ENCODE results near the gene C11orf16. TPM values are rescaled to one million over a fixed set of nuclear protein-coding genes. Genes with fewer than 3 reads are reported as not detected.

C11orf16 gene
- not detected in 5 replicates for total RNA-seq (2022; extraction: Qiagen RNA extraction; ENCODE audit: low read depth)

DNA sequence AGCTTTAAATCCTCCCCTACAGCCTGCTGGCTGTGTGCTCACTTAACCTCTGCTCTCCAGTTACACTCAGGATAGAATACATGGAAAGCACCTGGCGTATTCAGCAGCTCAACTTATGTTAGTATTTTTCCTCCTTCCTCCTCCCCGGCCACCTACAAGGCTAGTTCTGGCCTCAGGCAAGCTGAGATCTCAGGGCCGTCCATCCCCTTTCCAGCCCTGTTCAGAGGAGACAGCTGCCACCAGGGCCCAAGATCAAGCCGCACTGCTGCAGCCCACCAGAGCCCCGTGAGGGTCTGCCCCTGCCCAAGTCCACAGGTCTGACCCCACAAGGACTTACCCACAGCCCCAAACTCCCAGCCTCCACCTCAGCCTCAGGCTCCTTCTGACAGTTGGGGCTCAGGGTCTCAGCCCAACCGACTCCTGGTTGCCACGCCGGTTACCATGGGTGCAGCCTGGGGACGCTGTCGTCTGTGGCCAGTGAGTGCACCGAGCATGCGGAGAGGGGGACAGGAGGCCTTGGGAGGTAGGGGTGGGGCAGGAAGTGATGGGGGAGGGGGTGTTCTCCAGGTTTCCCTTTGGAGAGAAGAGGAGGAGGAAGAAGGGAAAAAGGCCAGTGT is at the start of gene C11orf16:
Gene C11orf16 (minus strand): TSS at position 384 of the 617 bp plus-strand sequence. CDS start 639 bp downstream, outside the sequence.

GRCh38 chr11:8964324-8965320 is 31.9 kb upstream of the C11orf16 start, which contains the start of gene TMEM9B:
Gene TMEM9B, minus strand, starts transcription at chr11:8964442. Its CDS starts 129 bp downstream, at chr11:8964313.

GRCh38 chr11:8942518-8943066 is 9.8 kb upstream of the C11orf16 start, which contains the start of gene ASCL3:
Gene ASCL3, minus strand, starts transcription at chr11:8943016. Its CDS starts 4,855 bp downstream, at chr11:8938161.

DNA sequence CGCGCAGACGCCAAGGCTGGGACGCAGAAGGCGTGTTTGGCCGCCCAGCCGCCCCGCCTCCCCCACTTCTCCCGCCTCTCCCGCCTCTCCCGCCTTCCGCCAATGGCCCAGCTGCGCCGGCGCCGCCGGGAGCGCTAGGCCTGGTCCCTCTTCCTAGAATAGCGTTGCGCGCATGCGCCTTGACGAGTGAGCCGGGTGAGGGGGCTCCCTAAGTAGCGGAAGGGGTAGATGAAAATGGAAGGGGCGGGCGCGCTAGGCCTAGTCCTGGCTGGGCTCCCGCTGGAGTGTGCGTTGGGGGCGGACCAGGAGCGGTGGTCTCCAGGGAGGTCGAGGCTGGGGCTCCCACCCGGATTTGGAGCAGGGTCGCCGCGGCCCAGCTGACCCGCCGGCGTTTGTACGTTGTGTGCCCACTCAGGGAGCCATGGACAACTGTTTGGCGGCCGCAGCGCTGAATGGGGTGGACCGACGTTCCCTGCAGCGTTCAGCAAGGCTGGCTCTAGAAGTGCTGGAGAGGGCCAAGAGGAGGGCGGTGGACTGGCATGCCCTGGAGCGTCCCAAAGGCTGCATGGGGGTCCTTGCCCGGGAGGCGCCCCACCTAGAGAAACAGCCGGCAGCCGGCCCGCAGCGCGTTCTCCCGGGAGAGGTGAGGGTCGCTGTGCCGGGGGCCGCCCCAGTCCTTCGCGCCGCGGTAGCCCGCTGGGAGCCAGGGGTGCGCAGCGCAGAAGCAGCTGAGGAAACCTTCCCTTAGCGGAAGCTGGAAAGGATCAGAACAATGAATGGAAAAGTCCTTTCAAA is 21.5 kb downstream of the C11orf16 start, which contains the start of gene AKIP1:
Gene AKIP1 (plus strand): TSS at position 161 of the 795 bp plus-strand sequence. CDS start 261 bp downstream, at position 422.

Other genes starting within 250 kb of the C11orf16 start
- gene AKIP1, start 21.8 kb downstream of the C11orf16 start, total RNA-seq (2022; extraction: Qiagen RNA extraction; ENCODE audit: low read depth) = 39.4 to 45.1 TPM (median 40.5 TPM) in 5 replicates
- gene ASCL3, start 10.1 kb upstream of the C11orf16 start, total RNA-seq (2022; extraction: Qiagen RNA extraction; ENCODE audit: low read depth) = not detected in 5 replicates
- gene TMEM9B, start 31.5 kb upstream of the C11orf16 start, total RNA-seq (2022; extraction: Qiagen RNA extraction; ENCODE audit: low read depth) = 30.7 to 39.2 TPM (median 34.7 TPM) in 5 replicates
- gene NRIP3, start 71.1 kb upstream of the C11orf16 start, total RNA-seq (2022; extraction: Qiagen RNA extraction; ENCODE audit: low read depth) = 0.81 to 1.1 TPM (median 0.98 TPM) in 5 replicates
- 0.25 to 0.78 TPM (median 0.44 TPM) in 5 replicates for gene SCUBE2, start 158.7 kb upstream of the C11orf16 start, total RNA-seq (2022; extraction: Qiagen RNA extraction; ENCODE audit: low read depth)